ENCODE data around the gene NPLOC4.

NPLOC4 gene

DNA sequence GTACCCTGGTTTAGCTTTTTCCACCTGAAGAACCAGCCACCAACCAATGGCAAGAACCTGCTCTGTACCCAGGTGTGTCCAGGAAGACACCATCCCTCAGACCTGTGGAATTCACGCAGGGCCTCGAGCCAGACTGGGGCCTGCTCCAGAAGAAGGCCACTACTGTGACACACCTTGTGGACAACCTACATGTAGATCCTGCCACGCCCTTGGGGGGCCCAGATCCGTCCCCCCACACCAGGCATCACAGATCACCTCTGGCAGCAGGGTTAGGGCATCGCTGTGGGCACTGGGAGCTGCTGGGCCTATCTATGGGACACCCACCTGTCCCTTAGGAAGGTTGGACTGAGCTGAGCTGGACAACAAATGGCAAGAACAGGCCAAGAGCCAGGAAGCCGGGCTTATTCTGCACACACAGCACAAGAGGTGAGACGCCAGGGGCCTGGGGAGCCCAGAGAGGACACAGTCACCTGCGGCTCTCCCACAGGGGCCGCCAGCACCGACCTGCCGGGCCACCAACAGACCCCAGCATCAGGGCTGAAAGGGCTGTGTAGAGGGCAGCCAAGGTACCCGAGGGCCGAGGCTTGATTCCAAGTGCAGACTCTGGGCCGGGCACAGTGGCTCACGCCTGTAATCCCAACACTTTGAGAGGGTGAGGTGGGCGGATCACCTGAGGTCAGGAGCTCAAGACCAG lies 92.5 kb downstream of the NPLOC4 start:
- DNase-seq = no peak

DNA sequence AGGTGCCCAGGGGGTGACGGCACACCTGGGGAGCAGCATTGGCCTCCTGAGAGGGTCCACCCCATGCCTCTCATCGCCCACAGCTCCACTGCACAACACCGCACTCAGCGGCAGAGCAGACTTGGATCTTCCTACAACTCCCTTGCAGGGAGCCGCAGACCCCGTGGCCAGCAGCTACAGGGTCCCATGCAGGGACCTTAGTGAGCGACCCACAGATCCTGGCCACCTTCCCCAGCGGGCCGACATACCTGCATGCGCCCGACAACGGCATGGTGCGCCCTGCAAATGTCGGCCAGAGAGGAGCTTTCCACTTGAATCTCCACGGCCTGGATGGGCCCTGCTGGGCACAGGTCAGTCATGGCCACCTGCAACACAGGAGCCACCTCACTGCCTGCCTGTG lies 93.2 kb downstream of the NPLOC4 start:
- no peak for DNase-seq

DNA sequence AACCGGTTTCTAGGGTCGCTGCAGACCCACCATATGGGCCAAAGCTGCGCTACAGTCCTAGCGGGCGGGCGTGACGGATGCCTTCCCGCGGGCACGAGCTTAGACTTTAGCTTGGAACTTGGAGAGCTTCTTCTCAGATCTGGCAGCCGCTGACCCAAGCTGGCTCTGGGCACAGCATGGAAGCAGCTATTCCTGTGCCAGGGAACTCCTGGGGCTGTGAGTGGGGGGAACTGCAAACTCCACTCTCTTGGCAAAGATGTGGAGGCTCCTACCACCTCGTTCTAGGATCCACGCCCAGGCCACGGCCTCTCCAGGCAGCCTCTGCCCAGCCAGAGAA lies 93.6 kb downstream of the NPLOC4 start:
- DNase-seq = no peak

DNA sequence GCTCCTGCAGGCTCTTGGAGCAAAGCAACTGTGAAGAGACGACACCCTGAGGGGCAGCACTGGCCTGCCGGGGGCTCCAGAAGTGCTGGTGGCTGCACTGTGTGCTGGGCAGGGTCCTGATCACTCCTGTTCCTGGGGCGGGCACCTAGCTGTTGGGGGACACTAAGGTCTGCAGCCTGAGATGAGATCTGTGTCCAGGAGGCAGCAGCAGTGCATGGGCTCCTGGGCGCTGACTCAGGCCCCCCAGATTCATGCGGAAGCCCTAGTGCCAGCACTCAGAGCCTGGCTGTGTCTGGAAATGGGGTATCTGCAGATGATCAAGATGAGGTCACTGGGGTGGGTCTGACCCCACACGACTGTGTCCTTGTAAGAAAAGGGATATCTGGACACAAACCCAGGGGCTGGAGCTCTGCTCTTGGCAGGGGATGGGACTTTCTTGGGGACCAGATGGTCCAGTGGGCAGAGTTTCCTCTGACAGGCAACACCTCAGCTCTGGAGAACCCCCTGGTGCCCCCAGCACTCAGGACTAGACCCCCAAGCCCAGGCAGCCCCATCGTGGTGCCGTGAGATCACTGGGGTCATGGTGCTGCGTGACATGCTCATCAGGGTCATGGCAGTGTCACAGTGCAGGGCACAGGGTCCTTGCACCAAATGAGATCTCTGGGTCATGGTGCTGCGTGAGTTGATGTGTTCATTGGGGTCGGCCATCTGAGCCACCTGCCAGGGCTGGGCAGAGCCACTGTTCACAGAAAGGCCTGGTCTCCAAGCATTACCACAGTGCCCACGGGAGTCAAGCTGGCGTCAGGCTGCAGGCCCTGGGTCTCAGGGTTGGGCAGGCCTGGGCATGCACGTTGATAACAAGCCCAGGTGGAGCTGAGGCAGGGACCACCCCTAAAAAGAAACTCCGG lies 94.2 kb downstream of the NPLOC4 start:
- DNase-seq = no peak

DNA sequence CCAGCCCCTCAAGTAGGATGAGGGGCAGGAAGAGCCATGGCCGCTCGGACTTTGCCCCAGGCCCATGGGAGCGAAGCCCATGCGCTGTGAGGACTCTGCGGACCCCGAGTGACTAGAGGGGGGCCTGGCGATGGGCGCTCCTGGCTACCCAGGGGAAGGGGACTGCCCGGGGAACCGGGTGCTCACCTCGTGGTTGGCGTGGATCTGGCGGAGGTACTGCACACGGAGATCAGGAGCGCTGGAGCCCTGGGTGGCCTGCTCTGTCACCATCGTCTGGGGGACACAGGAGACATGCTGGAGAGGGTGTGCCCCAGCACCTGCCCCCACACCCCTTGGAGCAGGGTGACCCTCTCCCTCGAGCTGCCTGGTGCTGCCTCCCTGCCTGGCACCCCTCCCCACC lies 95.8 kb downstream of the NPLOC4 start:
- DNase-seq = no peak

DNA sequence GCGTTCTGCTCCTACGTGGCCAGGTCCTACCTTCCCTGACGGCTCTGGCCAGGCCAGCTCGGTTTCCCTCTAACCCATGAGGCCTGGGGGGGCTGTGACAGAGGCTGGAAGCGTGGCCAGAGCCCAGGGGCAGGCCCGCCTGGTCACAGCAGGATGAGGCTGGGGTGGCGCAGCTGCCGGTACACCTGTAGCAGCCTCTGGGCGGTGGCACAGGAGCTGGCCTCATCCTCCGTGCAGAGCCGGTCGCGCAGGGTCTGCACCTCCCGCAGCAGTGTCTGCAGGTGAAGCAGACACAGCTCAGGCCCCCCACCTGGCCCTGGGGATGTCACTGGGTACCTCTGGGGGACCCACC lies 96.3 kb downstream of the NPLOC4 start:
- DNase-seq = no peak

DNA sequence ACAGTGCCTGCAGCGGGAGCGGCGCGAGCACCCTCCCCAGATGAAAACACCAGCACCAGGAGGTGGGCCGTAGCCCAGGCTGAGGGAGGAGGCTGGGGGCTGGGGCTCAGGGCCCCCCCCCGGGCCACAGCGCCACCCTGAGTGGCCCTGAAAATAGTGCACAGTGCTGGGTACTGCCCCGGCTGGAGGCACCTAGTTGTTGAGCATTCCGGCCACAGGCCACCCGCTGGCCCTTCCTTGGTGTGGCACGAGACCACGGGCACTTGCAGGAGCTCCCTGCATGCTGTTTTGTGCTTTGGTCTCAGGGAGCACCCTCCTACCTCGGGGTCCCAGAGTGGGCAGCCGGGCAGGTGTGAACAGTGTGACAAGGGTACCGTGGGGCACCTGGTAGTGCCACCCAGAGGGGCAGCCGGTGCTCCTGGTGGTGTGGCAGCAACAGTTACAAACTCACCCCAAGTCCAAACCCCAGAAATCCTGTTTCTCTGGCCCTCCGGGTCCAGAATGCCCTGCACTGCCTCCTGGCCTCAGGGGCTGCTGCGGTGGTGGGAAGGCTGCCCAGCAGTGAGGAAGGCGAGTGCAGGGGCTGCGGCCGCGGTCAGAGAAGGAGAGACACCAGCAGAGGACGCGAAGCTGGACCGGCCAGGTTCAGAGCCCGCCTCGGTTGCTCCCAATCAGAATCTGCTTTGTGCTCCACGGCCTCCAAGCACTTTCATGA lies 96.8 kb downstream of the NPLOC4 start:
- no peak for DNase-seq

DNA sequence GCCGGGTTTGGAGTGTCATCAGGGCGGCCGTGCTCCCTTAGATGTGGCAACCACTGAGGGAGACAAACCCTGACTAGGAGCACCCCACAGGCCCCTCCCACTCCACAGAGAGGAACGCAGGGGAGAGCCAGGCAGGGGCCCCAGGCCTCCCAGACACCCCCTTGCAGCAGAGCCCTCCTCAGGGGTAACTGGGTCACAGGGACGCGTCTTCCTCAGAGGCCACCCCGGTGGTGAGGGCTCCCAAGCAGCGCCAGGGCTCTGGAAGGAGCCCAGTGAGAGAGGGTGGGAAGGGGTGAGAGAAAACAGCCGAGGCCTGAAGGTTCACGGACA lies 97.4 kb downstream of the NPLOC4 start:
- no peak for DNase-seq

DNA sequence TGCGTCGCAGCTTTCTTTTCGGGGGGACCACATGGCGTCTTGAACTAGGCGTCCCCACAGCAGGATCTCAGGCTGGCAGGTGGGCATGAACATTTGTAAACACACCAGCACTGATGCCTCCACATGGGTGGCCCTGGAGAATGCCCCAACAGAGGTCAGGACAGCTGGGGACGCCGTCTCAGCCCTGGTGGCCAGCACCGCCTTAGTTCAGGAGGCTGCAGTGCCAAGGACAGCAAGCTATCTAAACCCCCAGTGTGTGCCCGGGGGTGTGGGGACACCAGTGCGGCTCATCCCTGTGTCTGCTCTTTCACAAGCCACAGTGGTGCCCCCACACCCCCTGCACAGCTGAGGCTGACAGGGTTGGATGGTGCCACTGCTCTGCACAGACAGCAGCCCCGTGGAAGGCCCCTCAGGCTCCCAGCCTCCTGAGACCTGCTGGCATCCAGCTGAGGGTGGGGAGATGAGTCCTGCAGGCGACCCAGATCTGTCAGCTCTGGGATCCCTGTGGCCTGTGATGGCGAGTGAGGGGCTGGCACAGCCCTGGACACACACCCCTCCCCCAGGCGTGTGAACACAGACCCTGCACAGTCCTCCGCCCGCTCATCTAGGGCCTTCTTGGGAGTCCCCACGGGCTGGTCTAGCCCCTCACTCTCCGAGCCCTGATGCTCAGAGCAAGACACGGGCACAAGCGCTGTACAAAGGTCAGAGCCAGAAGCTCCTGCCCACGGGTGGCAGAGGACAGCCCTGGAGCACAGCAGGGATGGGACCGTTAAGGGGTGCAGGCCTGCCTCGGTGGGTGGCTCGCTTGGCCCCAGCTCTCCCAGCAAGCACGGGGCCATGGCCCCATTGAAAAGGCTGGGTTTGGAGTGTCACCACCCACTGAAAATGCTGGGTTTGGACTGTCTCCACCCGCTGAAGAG lies 98.0 kb downstream of the NPLOC4 start:
- no peak for DNase-seq

DNA sequence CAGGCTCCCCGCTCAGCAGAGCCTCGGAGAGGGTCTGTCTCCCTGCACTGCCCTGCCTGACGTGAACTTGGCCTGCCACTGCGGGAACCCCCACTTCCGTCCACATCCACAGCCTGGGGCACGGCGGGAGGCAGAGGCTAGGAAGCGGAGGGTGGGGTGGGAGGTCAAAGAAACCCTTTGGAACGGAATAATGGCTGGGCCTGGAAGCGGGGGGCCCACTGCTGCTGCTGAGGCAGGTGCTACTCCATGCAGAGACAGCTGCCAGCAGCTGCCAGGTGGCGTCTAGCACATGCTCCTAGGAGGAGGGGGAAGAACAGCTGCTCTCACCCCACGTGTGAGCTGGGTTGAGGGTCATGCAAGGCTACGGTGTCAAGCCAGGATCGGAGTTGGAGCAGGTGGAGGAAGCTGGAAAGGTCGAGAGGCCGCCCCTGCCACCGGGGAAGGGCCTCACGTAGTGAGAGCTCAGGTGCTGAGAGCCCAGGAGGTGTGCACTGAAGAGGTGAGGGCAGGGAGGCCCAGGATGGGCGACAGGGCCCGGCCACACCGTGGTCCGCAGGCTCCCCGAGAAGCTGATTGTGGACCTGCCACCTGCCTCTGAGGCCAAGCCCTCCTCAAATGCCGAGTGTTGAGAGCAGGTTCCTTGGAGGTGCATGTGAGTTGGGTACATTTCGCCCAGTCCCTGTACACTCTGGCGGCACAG lies 98.9 kb downstream of the NPLOC4 start:
- DNase-seq = peak; percentile 88

DNA sequence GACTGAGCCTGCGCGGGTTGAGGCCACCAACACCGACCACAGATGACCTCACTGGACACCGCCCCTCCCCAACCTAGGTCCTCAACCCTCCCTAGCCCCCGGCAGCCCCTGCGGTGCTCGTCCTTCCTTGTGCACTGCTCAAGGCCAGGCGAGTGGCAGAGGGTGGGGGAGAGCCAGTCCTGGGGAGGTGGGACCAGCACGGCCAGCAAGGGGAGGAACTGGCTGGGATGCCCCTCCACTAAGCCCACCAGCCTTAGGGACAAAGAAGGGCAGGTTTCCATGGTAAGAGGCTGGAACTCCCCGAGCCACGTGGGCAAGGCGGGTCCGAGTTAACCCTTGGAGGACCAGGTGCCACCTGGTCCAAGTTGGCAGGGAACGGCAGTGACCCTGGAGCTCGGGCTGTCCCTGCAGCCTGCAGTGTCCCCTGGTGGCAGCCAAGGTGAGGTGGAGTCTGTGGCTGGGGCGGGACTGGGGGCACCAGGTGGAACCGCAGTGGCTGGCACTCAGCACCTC lies 99.5 kb downstream of the NPLOC4 start:
- peak; percentile 72 for DNase-seq

DNA sequence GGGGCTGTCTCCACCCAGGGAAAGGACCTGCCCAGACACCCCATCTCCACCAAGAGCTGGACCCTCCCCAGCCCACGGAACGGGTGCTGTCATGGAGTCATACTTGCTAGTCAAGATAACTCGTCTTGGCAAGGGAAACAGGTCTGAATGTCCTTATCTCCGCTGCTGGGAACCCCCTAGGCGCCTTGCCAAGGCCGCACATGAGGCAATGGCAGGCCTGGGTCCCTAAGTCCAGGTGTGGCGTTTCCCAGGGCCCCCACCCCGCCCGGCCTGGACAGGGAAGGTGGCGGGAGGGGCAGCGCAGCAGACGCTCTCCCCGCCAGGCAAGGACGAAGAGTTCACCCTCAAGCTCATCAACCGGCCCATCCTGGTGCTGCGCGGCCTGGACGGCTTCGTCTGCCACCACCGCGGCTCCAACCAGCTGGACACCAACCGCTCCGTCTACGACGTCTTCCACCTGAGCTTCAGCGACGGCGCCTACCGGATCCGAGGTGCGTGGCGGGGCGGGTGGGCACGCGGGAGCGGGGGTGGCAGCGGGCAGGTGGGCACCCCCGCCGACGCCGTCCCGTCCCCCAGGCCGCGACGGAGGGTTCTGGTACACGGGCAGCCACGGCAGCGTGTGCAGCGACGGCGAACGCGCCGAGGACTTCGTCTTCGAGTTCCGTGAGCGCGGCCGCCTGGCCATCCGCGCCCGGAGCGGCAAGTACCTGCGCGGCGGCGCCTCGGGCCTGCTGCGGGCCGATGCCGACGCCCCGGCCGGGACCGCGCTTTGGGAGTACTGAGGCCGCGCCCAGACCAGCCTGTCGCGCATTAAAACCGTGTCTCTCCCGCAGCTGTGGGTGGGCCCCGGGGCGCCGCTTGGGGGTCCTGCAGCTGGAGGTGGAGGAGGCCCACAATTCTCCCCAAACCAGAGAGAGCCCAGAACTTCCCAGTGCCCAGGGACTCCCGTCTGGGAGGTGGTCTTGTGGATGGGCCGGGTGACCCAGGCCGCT lies 100.3 kb downstream of the NPLOC4 start:
- no peak for DNase-seq

DNA sequence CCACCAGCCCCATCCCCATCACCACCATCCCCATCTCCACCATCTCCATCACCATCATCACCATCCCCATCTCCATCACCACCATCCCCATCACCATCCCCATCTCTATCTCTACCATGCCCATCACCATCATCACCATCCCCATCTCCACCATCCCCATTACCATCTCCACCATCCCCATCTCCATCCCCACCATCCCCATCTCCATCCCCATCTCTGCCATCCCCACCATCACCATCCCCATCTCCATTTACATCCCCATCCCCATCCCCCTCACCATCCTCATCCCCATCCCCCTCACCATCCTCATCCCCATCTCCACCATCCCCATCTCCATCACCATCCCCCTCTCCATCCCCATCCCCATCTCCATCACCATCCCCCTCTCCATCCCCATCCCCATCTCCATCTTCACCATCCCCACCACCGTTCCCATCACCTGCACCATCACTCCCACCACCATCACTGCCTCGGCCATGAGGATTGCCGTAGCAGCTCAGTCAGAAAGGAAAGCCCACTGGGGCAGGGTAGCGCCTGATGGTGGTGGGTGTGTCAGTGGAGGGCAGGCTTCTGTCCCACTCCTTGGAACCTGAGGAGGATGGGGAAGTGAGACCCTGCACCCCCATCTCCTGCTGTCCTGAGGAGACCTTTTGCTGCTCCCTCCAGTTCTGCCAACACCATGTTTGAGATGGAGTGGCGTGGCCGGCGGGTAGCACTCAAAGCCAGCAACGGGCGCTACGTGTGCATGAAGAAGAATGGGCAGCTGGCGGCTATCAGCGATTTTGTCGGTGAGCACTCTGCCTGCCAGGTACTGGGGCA lies 101.2 kb downstream of the NPLOC4 start:
- DNase-seq = no peak

DNA sequence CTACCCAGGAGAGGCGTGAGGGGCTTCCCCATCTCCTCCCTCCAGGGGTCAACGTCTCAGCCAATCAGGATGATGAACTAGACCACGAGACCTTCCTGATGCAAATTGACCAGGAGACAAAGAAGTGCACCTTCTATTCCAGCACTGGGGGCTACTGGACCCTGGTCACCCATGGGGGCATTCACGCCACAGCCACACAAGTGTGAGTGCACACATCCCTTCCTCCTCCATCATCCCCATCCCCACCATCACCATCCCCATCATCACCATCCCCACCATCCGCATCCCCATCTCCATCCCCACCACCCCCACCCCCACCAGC lies 101.9 kb downstream of the NPLOC4 start:
- no peak for DNase-seq

DNA sequence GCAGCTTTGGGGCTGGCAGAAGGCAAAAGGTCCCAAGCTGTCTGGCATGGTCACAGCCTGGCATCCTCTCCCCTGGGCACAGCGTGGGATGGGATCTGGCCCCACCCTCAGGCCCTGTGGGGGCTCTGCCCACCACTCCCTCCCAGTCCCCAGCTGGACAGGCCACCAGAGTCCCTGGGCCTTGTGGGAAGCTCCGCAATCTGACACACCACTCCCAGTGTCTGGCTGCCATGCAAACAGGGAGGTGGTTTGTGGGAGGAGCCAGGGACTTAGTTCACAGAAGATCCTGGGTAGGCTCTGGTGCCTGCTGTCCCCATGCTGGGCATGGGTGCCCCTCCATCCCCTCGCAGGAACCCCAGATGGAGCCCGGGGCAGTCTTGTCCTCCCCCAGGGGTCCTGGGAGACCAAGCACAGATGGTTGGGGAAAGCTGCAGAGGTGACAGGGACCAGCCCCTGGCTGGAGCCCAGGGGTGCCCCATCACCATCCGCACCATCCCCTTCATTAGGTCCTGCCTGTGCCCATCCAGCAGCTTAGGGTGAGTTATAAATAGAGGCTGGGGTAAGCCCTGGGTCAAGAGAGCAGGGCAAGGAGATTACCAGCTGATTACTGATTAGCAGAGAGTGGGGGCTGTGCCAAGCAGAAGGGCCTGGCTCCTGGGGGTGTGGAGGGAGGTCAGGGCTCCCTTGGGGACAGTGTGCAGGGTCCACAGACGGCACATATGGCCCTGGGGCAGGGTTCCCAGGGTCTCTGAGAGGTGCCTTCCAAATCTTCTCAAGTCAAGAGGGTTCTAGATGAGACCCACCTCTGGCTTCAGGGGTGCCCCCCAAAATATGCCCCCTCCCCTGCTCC lies 102.5 kb downstream of the NPLOC4 start:
- no peak for DNase-seq

DNA sequence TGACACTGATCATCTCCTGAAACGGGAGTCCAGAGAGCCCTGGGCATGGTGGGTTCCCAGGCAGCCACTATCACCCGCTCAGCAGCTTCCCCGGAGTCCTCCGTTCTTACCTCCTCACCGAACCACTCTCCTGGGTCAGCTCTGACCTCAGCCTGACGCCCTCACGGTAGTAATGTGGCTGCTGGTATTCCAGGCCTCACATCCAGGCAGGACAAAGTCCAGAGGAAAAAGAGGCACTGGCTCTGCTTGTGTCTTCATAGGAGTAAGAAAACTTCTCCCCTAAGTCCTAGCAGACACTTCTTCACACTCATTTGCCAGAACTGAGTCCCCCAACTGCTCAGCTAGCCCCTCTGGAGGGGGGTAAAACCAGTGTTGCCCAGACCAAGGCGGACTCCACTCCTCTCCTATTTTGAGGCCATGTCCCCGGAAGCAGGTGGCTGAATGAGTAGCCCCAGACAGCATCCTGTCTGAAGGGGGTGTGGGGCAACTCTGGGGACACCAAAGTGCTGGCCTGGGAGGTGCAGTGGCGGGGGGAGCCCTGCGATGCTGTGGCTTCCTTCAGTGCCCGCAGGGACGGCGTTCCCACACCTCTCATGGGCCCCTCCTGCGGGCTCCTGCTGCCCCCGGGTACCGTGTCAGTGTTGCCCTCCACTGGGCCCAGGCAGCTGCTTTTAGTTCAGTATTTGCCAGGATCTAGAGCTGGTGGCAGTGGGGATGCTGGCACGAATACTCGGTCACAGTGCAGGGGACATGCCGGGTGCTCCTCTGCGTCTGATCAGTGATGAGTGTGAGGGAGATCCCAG lies 103.4 kb downstream of the NPLOC4 start:
- no peak for DNase-seq

DNA sequence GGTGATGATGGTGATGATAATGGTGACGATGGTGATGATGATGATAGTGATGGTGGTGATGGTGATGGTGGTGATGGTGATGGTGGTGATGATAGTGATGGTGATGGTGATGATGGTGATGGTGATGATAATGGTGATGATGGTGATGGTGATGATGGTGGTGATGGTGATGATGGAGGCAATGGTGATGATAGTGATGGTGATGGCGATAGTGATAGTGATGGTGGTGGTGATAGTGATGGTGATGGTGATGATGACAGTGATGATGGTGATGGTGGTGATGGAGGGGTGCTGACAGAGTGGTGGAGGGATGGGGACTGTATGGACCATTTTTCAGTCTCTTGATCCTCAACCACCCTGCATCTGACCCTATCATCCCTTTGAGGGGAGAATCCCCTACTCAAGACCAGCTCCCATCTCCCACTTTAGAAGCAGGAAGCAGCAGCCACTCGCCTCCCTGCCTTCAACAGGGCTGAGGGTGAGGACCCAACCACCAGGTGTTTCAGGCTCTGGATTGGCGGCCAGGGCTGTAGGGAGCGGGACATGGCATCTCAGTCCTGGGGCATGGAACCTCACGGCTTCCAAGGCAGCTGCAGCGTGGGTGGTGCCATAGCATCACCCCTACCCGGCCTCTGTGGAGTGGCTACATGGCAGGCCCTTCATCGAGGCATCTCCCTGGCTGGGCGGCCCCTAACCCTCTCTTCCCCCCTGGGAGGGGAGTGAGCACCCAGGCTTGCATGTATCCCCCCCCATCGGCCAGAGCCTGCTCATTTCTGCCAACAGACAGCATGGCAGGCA lies 104.2 kb downstream of the NPLOC4 start:
- no peak for DNase-seq

All from NCI-H2171 (cell line).